Loucy (cell line): ENCODE measurements around the gene COG3.

ENCODE experiments used
- CTCF ChIP-seq: fragments of 200-600 bp; sonication (generic); conservative IDR thresholded peaks from 2 replicates; pipeline ENCODE4 v1.5.1; 2014; ENCODE audit warnings: mild to moderate bottlenecking, antibody characterized with exemption, low read length
- EZH2phosphoT487 ChIP-seq: fragments of 200-600 bp; IDR thresholded peaks from 2 replicates; pipeline ENCODE4 v1.6.1; 2018; ENCODE audit warnings: antibody characterized with exemption, mild to moderate bottlenecking, moderate library complexity, borderline replicate concordance

DNA sequence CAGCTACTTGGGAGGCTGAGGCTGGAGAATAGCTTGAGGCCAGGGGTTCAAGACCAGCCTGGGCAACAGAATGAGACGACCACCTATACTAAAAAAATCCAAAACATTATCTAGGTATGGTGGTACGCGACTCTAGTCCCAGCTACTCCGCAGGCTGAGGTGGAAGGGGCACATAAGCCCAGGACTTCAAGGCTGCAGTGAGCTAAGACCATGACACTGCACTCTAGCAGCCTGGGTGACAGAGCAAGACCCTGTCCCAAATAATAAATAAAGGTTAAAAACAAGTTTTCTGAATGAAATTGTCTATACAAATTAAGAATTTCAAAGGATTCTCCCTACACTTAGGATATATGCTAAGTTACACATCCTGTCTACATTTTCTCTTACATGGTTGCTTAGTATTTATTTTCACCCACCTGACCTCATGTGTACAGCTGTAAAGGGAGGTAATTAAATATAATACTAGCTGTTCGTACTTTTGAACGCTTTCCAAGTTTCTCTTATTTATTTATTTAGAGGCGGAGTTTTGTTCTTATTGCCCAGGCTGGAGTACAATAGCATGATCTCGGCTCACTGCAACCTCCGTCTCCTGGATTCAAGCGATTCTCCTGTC lies 48.1 kb upstream of the COG3 start:
- TF ChIP-seq CTCF: no peak
- TF ChIP-seq EZH2phosphoT487: no peak
